IMR-90 (cell line): Measurements from ENCODE around the gene NR1I3. TPM values are rescaled to one million over a fixed set of nuclear protein-coding genes. Genes with fewer than 3 reads are reported as not detected.

Experiments
- ATAC-seq: fragments of 200-7000 bp; cut with Tn5 transposase; 2 replicates; pipeline ENCODE4 v1.9.1; 2020; ENCODE audit warnings: low read depth, mild to moderate bottlenecking, moderate library complexity
- BruUV-seq: library from RNA; stranded (reverse); fragments of 400-500 nt; replicated peaks from 2 replicates; lab custom pipeline; 2021; lab: Mats Ljungman, UMichigan
- CTCF ChIA-PET: fragments of 300-600 bp; formaldehyde crosslinking; extraction: SDS; loops from one replicate; lab custom pipeline; 2021; ENCODE audit warnings: antibody characterized with exemption; lab: Yijun Ruan, JAX
- POLR2A ChIA-PET: fragments of 300-600 bp; sonication (Branson Sonifier 250); formaldehyde crosslinking; loops from one replicate; lab custom pipeline; 2022; ENCODE audit warnings: antibody characterized with exemption; ENCODE audit not compliant: unreplicated experiment; lab: Charles Lee
- DNase-seq: peaks from one replicate; pipeline ENCODE4 v3.0.0; 2013
- H2AFZ ChIP-seq: replicated peaks from 2 replicates; pipeline ENCODE3; 2013; ENCODE audit warnings: low read length, mild to moderate bottlenecking; ENCODE audit not compliant: poor library complexity
- H2AK5ac ChIP-seq: 2 replicates; pipeline ENCODE4 v1.6.1; 2013; ENCODE audit warnings: low read depth, low read length, inconsistent platforms
- H2AK9ac ChIP-seq: replicated peaks from 2 replicates; pipeline ENCODE3; 2013; ENCODE audit warnings: mild to moderate bottlenecking, low read depth, low read length, moderate library complexity; ENCODE audit not compliant: poor library complexity
- H2BK120ac ChIP-seq: 2 replicates; pipeline ENCODE4 v1.6.1; 2013; ENCODE audit warnings: low read depth, low read length, inconsistent platforms
- H2BK15ac ChIP-seq: 3 replicates; pipeline ENCODE4 v1.6.1; 2013; ENCODE audit warnings: low read depth, low read length, inconsistent platforms
- H2BK20ac ChIP-seq: 2 replicates; pipeline ENCODE4 v1.6.1; 2013; ENCODE audit warnings: low read depth, mild to moderate bottlenecking, inconsistent platforms, low read length, moderate library complexity
- H2BK5ac ChIP-seq: 2 replicates; pipeline ENCODE4 v1.6.1; 2013; ENCODE audit warnings: mild to moderate bottlenecking, low read depth, low read length, inconsistent platforms; ENCODE audit not compliant: poor library complexity, severe bottlenecking
- H3K14ac ChIP-seq: replicated peaks from 2 replicates; pipeline ENCODE4 v1.6.1; 2013; ENCODE audit warnings: low read depth, low read length, inconsistent platforms
- H3K18ac ChIP-seq: 2 replicates; pipeline ENCODE4 v1.6.1; 2013; ENCODE audit warnings: low read depth, low read length, control low read depth
- H3K23ac ChIP-seq: 2 replicates; pipeline ENCODE4 v1.6.1; 2013; ENCODE audit warnings: low read depth, low read length, inconsistent platforms
- H3K27ac ChIP-seq: 2 replicates; pipeline ENCODE4 v1.5.1; 2013; ENCODE audit warnings: mild to moderate bottlenecking, control low read depth, low read length; ENCODE audit not compliant: insufficient read depth
- H3K27me3 ChIP-seq: 2 replicates; pipeline ENCODE4 v1.6.1; 2013; ENCODE audit warnings: low read length; ENCODE audit not compliant: control insufficient read depth, insufficient read depth
- H3K36me3 ChIP-seq: 2 replicates; pipeline ENCODE4 v1.6.1; 2013; ENCODE audit warnings: low read length, mixed read lengths; ENCODE audit not compliant: control insufficient read depth, insufficient read depth
- H3K4ac ChIP-seq: 2 replicates; pipeline ENCODE4 v1.6.1; 2013; ENCODE audit warnings: low read depth, low read length, inconsistent platforms
- H3K4me1 ChIP-seq: 2 replicates; pipeline ENCODE4 v1.6.1; 2013; ENCODE audit warnings: low read length, mixed read lengths; ENCODE audit not compliant: control insufficient read depth, insufficient read depth
- H3K4me2 ChIP-seq: 2 replicates; pipeline ENCODE4 v1.6.1; 2013; ENCODE audit warnings: low read depth, mild to moderate bottlenecking, control low read depth, low read length, moderate library complexity
- H3K4me3 ChIP-seq: 2 replicates; pipeline ENCODE4 v1.5.1; 2013; ENCODE audit warnings: low read depth, mild to moderate bottlenecking, control low read depth, low read length, moderate library complexity; ENCODE audit not compliant: insufficient read depth
- H3K56ac ChIP-seq: 2 replicates; pipeline ENCODE4 v1.6.1; 2013; ENCODE audit warnings: low read length, inconsistent platforms; ENCODE audit not compliant: insufficient read depth; ENCODE audit errors: extremely low read depth
- H3K79me1 ChIP-seq, 2 experiments: 2 replicates each; pipeline ENCODE4 v1.6.1; 2013; ENCODE audit warnings: low read length in 2 of 2, inconsistent platforms in 1 of 2, low read depth in 1 of 2
- H3K9ac ChIP-seq: 2 replicates; pipeline ENCODE4 v1.6.1; 2013; ENCODE audit warnings: low read depth, low read length, control low read depth
- H3K9me1 ChIP-seq: 2 replicates; pipeline ENCODE4 v1.6.1; 2013; ENCODE audit warnings: low read length, inconsistent platforms; ENCODE audit not compliant: insufficient read depth
- H3K9me3 ChIP-seq: 2 replicates; pipeline ENCODE4 v1.6.1; 2013; ENCODE audit warnings: low read length; ENCODE audit not compliant: control insufficient read depth, insufficient read depth
- H4K20me1 ChIP-seq: 2 replicates; pipeline ENCODE4 v1.6.1; 2013; ENCODE audit warnings: low read length, inconsistent platforms; ENCODE audit not compliant: insufficient read depth
- H4K5ac ChIP-seq: 2 replicates; pipeline ENCODE4 v1.6.1; 2013; ENCODE audit warnings: mild to moderate bottlenecking, low read depth, low read length, control low read depth
- H4K8ac ChIP-seq, 2 experiments: 2 replicates each; pipeline ENCODE4 v1.6.1; 2013; ENCODE audit warnings: low read depth in 2 of 2, low read length in 2 of 2, control low read depth in 1 of 2, inconsistent platforms in 1 of 2
- H4K91ac ChIP-seq: 2 replicates; pipeline ENCODE4 v1.6.1; 2013; ENCODE audit warnings: low read depth, low read length, inconsistent platforms; ENCODE audit not compliant: insufficient read depth
- MAFK ChIP-seq: IDR thresholded peaks from 2 replicates; pipeline ENCODE4 v1.6.1; 2012; ENCODE audit warnings: low read depth, low read length, improper control_type of control experiment
- WGBS, 2 experiments: methylation state at CpG; one replicate each; pipeline versions ENCODE4 v1.1.5 to v1.1.7; 2013; ENCODE audit warnings: missing lambda C conversion rate in 2 of 2; ENCODE audit not compliant: insufficient read length in 1 of 2; ENCODE audit errors: extremely low coverage in 2 of 2; 5-methylcytosine and 5-hydroxymethylcytosine counted together
- dilution Hi-C: fragments of 300-500 bp; cut with HindIII; formaldehyde crosslinking; loops from one replicate; pipeline ENCODE4 v1.14.3; 2018; ENCODE audit warnings: low sequenced_read_pairs; ENCODE audit not compliant: unreplicated experiment
- in situ Hi-C: fragments of 300-500 bp; cut with MboI; formaldehyde crosslinking; loops from 3 replicates; pipeline ENCODE4 v1.14.3; 2019; ENCODE audit warnings: low sequenced_read_pairs, inconsistent platforms, mixed read lengths
- intact Hi-C: fragments of 100-400 bp; cut with micrococcal nuclease; formaldehyde crosslinking; loops from 2 replicates; pipeline ENCODE4 v1.10.0; 2022
- polyA plus RNA-seq, 3 experiments: library from polyadenylated mRNA; depleted of rRNA; stranded (reverse); fragments of >200 nt; gene quantifications; 2 replicates each; pipeline ENCODE4 v1.2.3, GENCODE V29; 2012; ENCODE audit warnings: low replicate concordance in 1 of 3
- total RNA-seq: library from RNA; depleted of rRNA; stranded (reverse); fragments of >200 nt; gene quantifications from 2 replicates; pipeline ENCODE4 v1.2.3, GENCODE V29; 2012

NR1I3 gene
- total and polyA plus RNA-seq, 2 of the 4 experiments (the other 2 are of a cell fraction), result not detected

- dilution Hi-C loops, result no loop called here
- whole genome bisulfite sequencing, 2 experiments, result 50% methylated on average over 2 of the region's 9 CpGs; no CpG with 5 or more reads in 1 of the 2 experiments
- Histone ChIP-seq H3K4ac (no peak overlapping the region), H3K4me3 (no peak overlapping the region), H4K91ac (no peak overlapping the region), H2BK5ac (no peak overlapping the region), H2AK9ac (no peak overlapping the region), H3K79me1 (no peaks in the 10 kb centered on the region), H3K9ac (no peak overlapping the region), H4K8ac (no peak overlapping the region), H2AFZ (no peak overlapping the region), H3K9me3 (peaks cover 11% of the 10 kb centered on the region), H3K36me3 (no peaks in the 10 kb centered on the region), H3K27ac (no peak overlapping the region), H3K18ac (no peak overlapping the region), H4K5ac (no peak overlapping the region), H3K14ac (no peak overlapping the region), H3K4me1 (no peaks in the 10 kb centered on the region), H3K27me3 (peaks cover 36% of the 10 kb centered on the region), H2BK20ac (no peak overlapping the region), H2BK15ac (no peak overlapping the region), H4K20me1 (no peaks in the 10 kb centered on the region), H3K23ac (no peak overlapping the region), H2BK120ac (no peak overlapping the region), H3K4me2 (no peak overlapping the region), H3K56ac (no peak overlapping the region), H2AK5ac (no peak overlapping the region), H3K9me1 (no peaks in the 10 kb centered on the region)
- DNase-seq (no peak), ATAC-seq (no peak)
- POLR2A ChIA-PET, result no interaction called here
- intact Hi-C loops, result no loop called here
- TF ChIP-seq MAFK, result no peak
- no TSS peak for BruUV-seq
- CTCF ChIA-PET, result no interaction called here
- in situ Hi-C loops, result no loop called here
These were observed 22.6 kb upstream of the NR1I3 start for GRCh38 chr1:161260376-161261260.
